SJSA1 (cell line): ENCODE results near the gene KIAA1671. TPM values are rescaled to one million over a fixed set of nuclear protein-coding genes. Genes with fewer than 3 reads are reported as not detected.

ENCODE experiments used
- DNase-seq, 2 experiments: peaks; one replicate each; pipeline ENCODE4 v3.0.0-alpha.2; 2015 to 2020; ENCODE audit warnings: low spot score in 2 of 2, low read depth in 1 of 2
- H3K27ac ChIP-seq: fragments of 250-450 bp; sonication (Bioruptor Pico); 2 replicates; pipeline ENCODE4 v1.5.1; 2020; ENCODE audit warnings: mild to moderate bottlenecking, moderate library complexity
- H3K27me3 ChIP-seq: fragments of 250-450 bp; sonication (Bioruptor Pico); replicated peaks from 2 replicates; pipeline ENCODE4 v1.5.1; 2020; ENCODE audit warnings: mild to moderate bottlenecking, moderate library complexity
- H3K36me3 ChIP-seq: fragments of 250-450 bp; sonication (Bioruptor Pico); 2 replicates; pipeline ENCODE4 v1.5.1; 2020; ENCODE audit warnings: mild to moderate bottlenecking
- H3K4me1 ChIP-seq: fragments of 250-450 bp; sonication (Bioruptor Pico); replicated peaks from 2 replicates; pipeline ENCODE4 v1.6.1; 2021; ENCODE audit warnings: mild to moderate bottlenecking
- H3K4me3 ChIP-seq: fragments of 250-450 bp; sonication (Bioruptor Pico); 2 replicates; pipeline ENCODE4 v1.5.1; 2020; ENCODE audit warnings: mild to moderate bottlenecking
- H3K9me3 ChIP-seq: fragments of 250-450 bp; sonication (Bioruptor Pico); replicated peaks from 2 replicates; pipeline ENCODE4 v1.5.1; 2020; ENCODE audit warnings: mild to moderate bottlenecking
- total RNA-seq: library from RNA; depleted of rRNA; stranded (reverse); fragments of >200 nt; shearing (Covaris generic); gene quantifications from 2 replicates; pipeline ENCODE4 v1.2.3, GENCODE V29; 2014

Gene KIAA1671
- total RNA-seq, 1 experiment from 2014 or later, result 0.03 TPM

GRCh38 chr22:25032066-25032465 lies 79.5 kb downstream of the KIAA1671 start:
- DNase-seq, result no peak
- H3K27ac ChIP-seq, result no peak overlapping the region
- H3K9me3 ChIP-seq, result no peaks in the 10 kb centered on the region
- no peak overlapping the region for H3K4me3 ChIP-seq
- peaks cover 3% of the 10 kb centered on the region for H3K4me1 ChIP-seq
- no peaks in the 10 kb centered on the region for H3K27me3 ChIP-seq
- H3K36me3 ChIP-seq, result no peaks in the 10 kb centered on the region

- Histone ChIP-seq H3K27me3 (no peaks in the 10 kb centered on the region), H3K9me3 (no peaks in the 10 kb centered on the region)
These were observed 83.2 kb downstream of the KIAA1671 start for GRCh38 chr22:25035715-25036114.

GRCh38 chr22:25038239-25038638 lies 85.7 kb downstream of the KIAA1671 start:
- Histone ChIP-seq H3K4me1 (no peaks in the 10 kb centered on the region), H3K4me3 (no peak overlapping the region), H3K27ac (no peak overlapping the region), H3K9me3 (no peaks in the 10 kb centered on the region), H3K36me3 (no peaks in the 10 kb centered on the region), H3K27me3 (no peaks in the 10 kb centered on the region)
- no peak for DNase-seq

More at GRCh38 chr22:25035715-25036114, 83.2 kb downstream of the KIAA1671 start:
- no peaks in the 10 kb centered on the region for H3K36me3 ChIP-seq
- no peak overlapping the region for H3K27ac ChIP-seq
- no peak overlapping the region for H3K4me3 ChIP-seq
- DNase-seq, result no peak
- H3K4me1 ChIP-seq, result no peaks in the 10 kb centered on the region

GRCh38 chr22:25038771-25039170 lies 86.3 kb downstream of the KIAA1671 start:
- no peak for DNase-seq
- Histone ChIP-seq H3K27me3 (no peaks in the 10 kb centered on the region), H3K36me3 (no peaks in the 10 kb centered on the region), H3K9me3 (no peaks in the 10 kb centered on the region), H3K27ac (no peak overlapping the region), H3K4me1 (no peaks in the 10 kb centered on the region), H3K4me3 (no peak overlapping the region)

GRCh38 chr22:25039255-25039654 lies 86.7 kb downstream of the KIAA1671 start:
- no peaks in the 10 kb centered on the region for H3K36me3 ChIP-seq
- H3K27ac ChIP-seq, result no peak overlapping the region
- H3K4me3 ChIP-seq, result no peak overlapping the region
- no peaks in the 10 kb centered on the region for H3K9me3 ChIP-seq
- DNase-seq, result no peak
- no peaks in the 10 kb centered on the region for H3K27me3 ChIP-seq
- no peaks in the 10 kb centered on the region for H3K4me1 ChIP-seq

GRCh38 chr22:25039754-25040153 lies 87.2 kb downstream of the KIAA1671 start:
- no peaks in the 10 kb centered on the region for H3K9me3 ChIP-seq
- no peaks in the 10 kb centered on the region for H3K36me3 ChIP-seq
- no peaks in the 10 kb centered on the region for H3K27me3 ChIP-seq
- H3K27ac ChIP-seq, result no peak overlapping the region
- no peak for DNase-seq
- H3K4me3 ChIP-seq, result no peak overlapping the region
- no peaks in the 10 kb centered on the region for H3K4me1 ChIP-seq

GRCh38 chr22:25045159-25045558 lies 92.6 kb downstream of the KIAA1671 start:
- Histone ChIP-seq H3K4me1 (no peaks in the 10 kb centered on the region), H3K9me3 (no peaks in the 10 kb centered on the region), H3K27ac (no peak overlapping the region), H3K36me3 (no peaks in the 10 kb centered on the region), H3K27me3 (no peaks in the 10 kb centered on the region), H3K4me3 (no peak overlapping the region)
- no peak for DNase-seq

GRCh38 chr22:25048071-25048470 lies 95.6 kb downstream of the KIAA1671 start:
- H3K9me3 ChIP-seq, result peaks cover 5% of the 10 kb centered on the region
- H3K4me3 ChIP-seq, result no peak overlapping the region

GRCh38 chr22:25048659-25049647 lies 96.4 kb downstream of the KIAA1671 start:
- peak; percentile 29 to 66 for DNase-seq
- Histone ChIP-seq H3K9me3 (peaks cover 5% of the 10 kb centered on the region), H3K4me1 (no peaks in the 10 kb centered on the region), H3K27ac (no peak overlapping the region), H3K4me3 (no peak overlapping the region), H3K27me3 (no peaks in the 10 kb centered on the region), H3K36me3 (no peaks in the 10 kb centered on the region)

More at GRCh38 chr22:25048071-25048470, 95.6 kb downstream of the KIAA1671 start:
- Histone ChIP-seq H3K4me1 (no peaks in the 10 kb centered on the region), H3K36me3 (no peaks in the 10 kb centered on the region), H3K27me3 (no peaks in the 10 kb centered on the region), H3K27ac (no peak overlapping the region)
- DNase-seq, result no peak

- Histone ChIP-seq H3K4me1 (no peaks in the 10 kb centered on the region), H3K36me3 (no peaks in the 10 kb centered on the region), H3K9me3 (peaks cover 5% of the 10 kb centered on the region), H3K4me3 (no peak overlapping the region), H3K27ac (no peak overlapping the region), H3K27me3 (no peaks in the 10 kb centered on the region)
- no peak for DNase-seq
These were observed 97.3 kb downstream of the KIAA1671 start for GRCh38 chr22:25049770-25050169.

GRCh38 chr22:25050566-25050965 lies 98.0 kb downstream of the KIAA1671 start:
- no peaks in the 10 kb centered on the region for H3K27me3 ChIP-seq

GRCh38 chr22:25051073-25051472 lies 98.6 kb downstream of the KIAA1671 start:
- H3K4me3 ChIP-seq, result no peak overlapping the region
- no peaks in the 10 kb centered on the region for H3K27me3 ChIP-seq
- no peak for DNase-seq
- no peaks in the 10 kb centered on the region for H3K36me3 ChIP-seq
- no peaks in the 10 kb centered on the region for H3K4me1 ChIP-seq
- H3K27ac ChIP-seq, result no peak overlapping the region
- peaks cover 5% of the 10 kb centered on the region for H3K9me3 ChIP-seq

More at GRCh38 chr22:25050566-25050965, 98.0 kb downstream of the KIAA1671 start:
- Histone ChIP-seq H3K27ac (no peak overlapping the region), H3K9me3 (peaks cover 5% of the 10 kb centered on the region), H3K36me3 (no peaks in the 10 kb centered on the region), H3K4me1 (no peaks in the 10 kb centered on the region), H3K4me3 (no peak overlapping the region)
- no peak for DNase-seq

GRCh38 chr22:25051983-25052710 lies 99.6 kb downstream of the KIAA1671 start:
- no peak for DNase-seq
- Histone ChIP-seq H3K4me3 (no peak overlapping the region), H3K36me3 (no peaks in the 10 kb centered on the region), H3K27me3 (no peaks in the 10 kb centered on the region), H3K27ac (no peak overlapping the region), H3K4me1 (no peaks in the 10 kb centered on the region), H3K9me3 (peaks cover 5% of the 10 kb centered on the region)
